Tibial artery (tissue), 4 donors: ENCODE measurements around the gene GALNT13.

Experiments used
- DNase-seq, 2 donors: peaks; one replicate each; pipeline ENCODE4 v3.0.0-alpha.2; 2019
- H3K27ac ChIP-seq, 2 donors: fragments of 200-600 bp; sonication (generic) in 1 of 2; 1 replicate in 1 of 2; 2 replicates in 1 of 2; pipeline ENCODE4 v1.5.1; 2018 to 2019; ENCODE audit warnings: mild to moderate bottlenecking in 1 of 2
- H3K27me3 ChIP-seq, 2 donors: fragments of 200-600 bp; sonication (generic) in 1 of 2; one replicate each; pipeline versions ENCODE4 v1.5.1 to v1.6.0; 2016 to 2019
- H3K36me3 ChIP-seq, 3 donors: fragments of 200-600 bp; sonication (generic) in 2 of 3; one replicate each; pipeline ENCODE4 v1.5.1; 2016 to 2019; ENCODE audit warnings: mild to moderate bottlenecking in 2 of 3
- H3K4me1 ChIP-seq, 4 donors: fragments of 200-600 bp; sonication (generic) in 2 of 4; 1 replicate in 3 of 4; 2 replicates in 1 of 4; pipeline ENCODE4 v1.5.1; 2016 to 2019
- H3K4me3 ChIP-seq, 2 donors: fragments of 200-600 bp; sonication (generic) in 1 of 2; 1 replicate in 1 of 2; 2 replicates in 1 of 2; pipeline ENCODE4 v1.5.1; 2018 to 2019; ENCODE audit warnings: mild to moderate bottlenecking in 2 of 2
- H3K9me3 ChIP-seq, 3 donors: fragments of 200-600 bp; sonication (generic) in 1 of 3; one replicate each; pipeline ENCODE4 v1.5.1; 2016 to 2019
- CTCF ChIP-seq, 2 experiments: fragments of 200-600 bp in 1 of 2; fragments of 450-650 bp in 1 of 2; IDR thresholded peaks; one replicate each; pipeline ENCODE4 v1.5.1; 2017 to 2019; ENCODE audit warnings: antibody characterized with exemption in 2 of 2, mild to moderate bottlenecking in 1 of 2, moderate library complexity in 1 of 2
- intact Hi-C: fragments of 100-400 bp; cut with DNase I; formaldehyde crosslinking; loops from one replicate; pipeline ENCODE4 v1.15.0; 2023; ENCODE audit warnings: low total_unique reads

GALNT13 gene

DNA sequence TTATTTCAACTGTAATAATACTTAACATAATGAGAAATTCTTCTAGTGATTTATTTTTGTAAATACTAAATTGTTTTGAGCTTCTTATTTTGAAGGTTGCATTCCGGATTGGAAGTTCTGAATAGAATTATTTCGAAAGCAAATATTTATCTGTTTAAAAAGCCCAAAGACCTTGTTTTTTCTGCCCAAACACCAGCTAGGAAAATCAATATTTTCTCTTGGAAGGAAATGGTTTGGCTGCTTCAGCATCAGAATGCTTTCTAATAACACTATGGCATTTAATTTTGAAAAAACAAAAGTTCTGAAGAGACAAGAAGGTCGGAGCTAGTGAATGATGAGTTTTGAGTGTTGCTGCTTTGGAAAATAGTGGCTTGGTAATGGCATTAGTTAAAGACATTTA, 522.9 kb downstream of the GALNT13 start:
- TF ChIP-seq CTCF (IDR thresholded peaks at IDR 0.05): no peak
- Histone ChIP-seq H3K27me3 (no peaks in the 10 kb centered on the region), H3K36me3 (no peaks in the 10 kb centered on the region), H3K4me1 (no peaks in the 10 kb centered on the region), H3K4me3 (no peak overlapping the region), H3K27ac (no peak overlapping the region), H3K9me3 (no peaks in the 10 kb centered on the region)
- no peak for DNase-seq
- intact Hi-C loops: no loop called here

DNA sequence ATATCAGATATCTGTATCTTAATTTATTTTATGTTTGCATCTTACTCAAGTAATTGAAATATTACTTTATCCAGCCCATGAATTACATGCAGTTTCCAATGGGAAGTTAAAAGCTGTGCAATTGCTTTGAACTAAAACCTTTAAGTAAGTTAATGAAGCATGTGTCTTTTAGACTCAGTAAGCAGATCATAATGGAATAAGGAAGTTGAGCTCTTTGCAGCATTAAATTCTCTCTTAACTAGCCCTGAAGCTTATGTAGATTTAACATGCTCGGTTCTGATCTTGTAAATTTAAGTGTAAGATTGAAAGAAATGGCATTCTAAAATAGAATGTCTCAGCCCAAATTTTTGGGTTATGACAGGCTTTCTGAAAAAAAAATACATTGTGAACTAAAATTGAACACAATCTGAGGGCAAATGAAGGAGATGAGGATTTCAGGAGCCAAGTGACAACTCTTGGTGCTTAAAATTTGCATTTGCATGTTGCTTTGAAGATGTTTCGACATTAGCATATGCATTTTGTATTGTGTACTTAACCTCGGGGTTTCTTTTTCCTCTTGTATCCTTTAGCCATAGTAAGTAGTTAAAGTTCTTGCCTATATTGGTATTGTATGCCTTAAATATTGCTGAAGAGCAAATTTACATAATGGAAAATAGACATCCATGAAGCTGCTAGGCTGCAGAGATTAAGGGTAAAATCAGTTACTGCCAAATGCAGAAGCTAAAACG, 529.0 kb downstream of the GALNT13 start:
- TF ChIP-seq CTCF (IDR thresholded peaks at IDR 0.05): no peak
- Histone ChIP-seq H3K9me3 (no peaks in the 10 kb centered on the region), H3K36me3 (no peaks in the 10 kb centered on the region), H3K27me3 (no peaks in the 10 kb centered on the region), H3K4me3 (no peak overlapping the region), H3K27ac (no peak overlapping the region), H3K4me1 (no peaks in the 10 kb centered on the region)
- intact Hi-C loops: no loop called here
- DNase-seq: no peak

DNA sequence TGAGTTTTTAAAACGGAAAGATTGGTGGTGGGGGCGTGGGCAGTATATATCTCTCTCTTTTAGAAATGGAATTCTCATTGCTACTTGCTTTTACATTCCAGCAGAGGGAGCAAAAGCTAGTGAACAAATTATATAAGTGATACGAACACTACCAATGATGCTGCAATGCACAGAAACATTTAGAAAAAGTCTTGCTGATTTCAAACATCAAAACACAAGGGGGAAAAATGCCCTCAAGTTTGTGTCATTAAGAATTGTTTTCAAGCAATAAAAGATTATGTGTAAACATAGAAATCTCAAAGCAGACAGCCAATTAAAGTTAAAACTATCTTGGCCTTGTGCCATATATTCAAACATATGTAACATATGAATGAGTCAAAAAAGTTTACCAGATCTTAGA, 530.5 kb downstream of the GALNT13 start:
- Histone ChIP-seq H3K27me3 (no peaks in the 10 kb centered on the region), H3K36me3 (no peaks in the 10 kb centered on the region), H3K27ac (no peak overlapping the region), H3K4me1 (no peaks in the 10 kb centered on the region), H3K9me3 (no peaks in the 10 kb centered on the region), H3K4me3 (no peak overlapping the region)
- no peak for TF ChIP-seq CTCF (IDR thresholded peaks at IDR 0.05)
- intact Hi-C loops: no loop called here
- no peak for DNase-seq

DNA sequence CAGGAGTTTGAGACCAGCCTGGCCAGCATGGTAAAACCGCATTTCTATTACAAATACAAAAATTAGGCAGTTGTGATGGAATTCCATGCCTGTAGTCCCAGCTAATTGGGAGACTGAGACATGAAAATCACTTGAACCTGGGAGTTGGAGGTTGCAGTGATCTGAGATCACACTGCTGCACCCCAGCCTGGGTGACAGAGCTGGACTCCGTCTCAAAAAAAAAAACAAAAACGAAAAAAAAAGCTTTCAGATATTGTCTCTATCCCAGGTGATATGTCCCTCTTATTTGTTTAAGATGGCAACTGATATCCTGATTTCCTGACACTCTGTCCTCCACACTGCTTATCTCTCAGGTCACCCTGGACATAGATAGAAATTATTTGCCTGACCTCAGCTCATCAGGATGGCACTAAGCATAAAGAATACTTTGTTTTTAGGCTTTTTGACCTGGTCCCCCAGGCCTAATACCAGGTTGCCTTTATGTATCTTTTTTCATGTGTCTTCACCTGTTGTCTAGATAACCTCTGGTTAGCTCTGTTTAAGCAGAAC, 531.6 kb downstream of the GALNT13 start:
- no peak overlapping the region for H3K27ac ChIP-seq
- H3K36me3 ChIP-seq: no peaks in the 10 kb centered on the region
- no peaks in the 10 kb centered on the region for H3K27me3 ChIP-seq
- H3K9me3 ChIP-seq: no peaks in the 10 kb centered on the region
- H3K4me3 ChIP-seq: no peak overlapping the region
- no peak for TF ChIP-seq CTCF (IDR thresholded peaks at IDR 0.05)
- no peaks in the 10 kb centered on the region for H3K4me1 ChIP-seq
- DNase-seq: no peak
- intact Hi-C loops: no loop called here

DNA sequence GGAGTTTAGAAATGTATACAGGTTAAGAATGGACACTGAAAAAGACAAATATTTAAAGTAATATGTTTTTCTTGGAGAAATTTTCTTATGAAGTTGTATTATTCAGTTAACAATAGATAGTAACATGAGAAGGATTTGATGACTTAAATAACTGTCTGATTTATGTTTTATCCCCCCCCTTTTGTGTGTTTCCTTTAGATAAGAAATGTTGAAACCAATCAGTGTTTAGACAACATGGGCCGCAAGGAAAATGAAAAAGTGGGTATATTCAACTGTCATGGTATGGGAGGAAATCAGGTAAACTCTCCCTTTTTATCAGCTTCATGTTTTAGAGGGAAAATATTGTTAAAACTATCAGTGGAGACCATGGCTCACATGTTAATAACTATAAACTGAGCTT, 537.1 kb downstream of the GALNT13 start:
- no peaks in the 10 kb centered on the region for H3K9me3 ChIP-seq
- intact Hi-C loops: no loop called here
- H3K4me3 ChIP-seq: no peak overlapping the region
- no peaks in the 10 kb centered on the region for H3K36me3 ChIP-seq
- no peak for TF ChIP-seq CTCF (IDR thresholded peaks at IDR 0.05)
- no peak for DNase-seq
- no peaks in the 10 kb centered on the region for H3K4me1 ChIP-seq
- no peak overlapping the region for H3K27ac ChIP-seq
- H3K27me3 ChIP-seq: no peaks in the 10 kb centered on the region
